WTC11 (cell line): Measurements from ENCODE around the gene GPR34.

Experiments used
- ATF3 ChIP-seq: sonication (generic); formaldehyde crosslinking; conservative IDR thresholded peaks from 2 replicates; pipeline ENCODE4 v1.8.1; 2022; ENCODE audit warnings: mild to moderate bottlenecking, missing genetic modification reagents
- CTCF ChIP-seq: fragments of 200-600 bp; IDR thresholded peaks from 2 replicates; pipeline ENCODE4 v1.8.0; 2022; ENCODE audit warnings: antibody characterized with exemption
- SP1 ChIP-seq: sonication (generic); formaldehyde crosslinking; conservative IDR thresholded peaks from 2 replicates; pipeline ENCODE4 v1.8.1; 2022; ENCODE audit warnings: missing genetic modification reagents
- ZNF138 ChIP-seq: sonication (generic); formaldehyde crosslinking; conservative IDR thresholded peaks from 2 replicates; pipeline ENCODE4 v1.8.1; 2022; ENCODE audit warnings: mild to moderate bottlenecking, moderate library complexity, missing genetic modification reagents
- ZNF232 ChIP-seq: sonication (generic); formaldehyde crosslinking; IDR thresholded peaks from 2 replicates; pipeline ENCODE4 v1.8.0; 2022; ENCODE audit warnings: mild to moderate bottlenecking, missing genetic modification reagents
- ZNF423 ChIP-seq: fragments of 250-450 bp; sonication (Bioruptor Pico); IDR thresholded peaks from 2 replicates; pipeline ENCODE4 v2.1.2; 2022; ENCODE audit warnings: mild to moderate bottlenecking, moderate library complexity

GRCh38 chrX:41693024-41693423 is 4.3 kb downstream of the GPR34 start:
- TF ChIP-seq CTCF = no peak
- no peak for TF ChIP-seq ZNF138 (CRISPR knock-in tag)
- no peak for TF ChIP-seq ZNF232 (CRISPR knock-in tag)
- TF ChIP-seq ZNF423 (CRISPR knock-in tag) = no peak
- no peak for TF ChIP-seq ATF3 (CRISPR knock-in tag)
- no peak for TF ChIP-seq SP1 (CRISPR knock-in tag)
